ENCODE results near the gene SRGAP2C. TPM values are rescaled to one million over a fixed set of nuclear protein-coding genes. Genes with fewer than 3 reads are reported as not detected.
"Not testable (repeated sequence)": the region's sequence is repeated elsewhere in the genome, so short reads cannot be mapped to it uniquely, and the experiment has no call there.

Gene SRGAP2C
- total and polyA plus RNA-seq, 4 donors = 1.9 to 11.9 (median 4.3) TPM

DNA sequence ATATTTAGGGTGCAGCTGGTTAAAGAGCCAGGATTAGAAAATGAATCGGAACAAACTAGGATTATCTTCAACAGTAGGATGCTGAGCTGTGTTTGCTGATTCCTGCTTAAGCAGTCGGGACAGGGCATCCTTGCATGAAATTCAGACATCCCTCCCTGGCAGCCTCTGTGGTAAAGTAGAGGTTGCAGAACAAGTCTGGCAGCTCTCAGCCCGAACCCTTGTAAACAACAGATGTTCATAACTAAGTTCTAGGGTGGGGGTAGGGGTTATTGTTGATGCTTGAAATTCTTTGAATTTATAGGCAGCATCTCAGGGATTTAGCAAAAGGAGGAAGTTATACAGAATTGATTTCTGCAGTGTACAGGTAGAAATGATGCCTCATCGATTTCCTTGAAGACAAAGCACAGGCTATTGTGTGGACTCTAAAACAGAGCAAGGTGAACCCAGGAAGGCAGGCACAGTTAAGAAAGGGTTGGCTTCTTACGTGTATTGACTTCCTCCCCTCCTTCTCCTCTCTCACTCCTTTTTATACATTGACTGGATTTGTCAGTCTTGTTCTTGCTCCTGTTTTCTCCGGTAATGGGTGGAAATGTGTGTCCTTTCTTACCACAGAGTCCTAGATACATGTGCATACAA lies 114.9 kb downstream of the SRGAP2C start:
- not testable (repeated sequence) for H3K27ac ChIP-seq (ENCODE audit: low read depth in 1 of 2, low read length in 2 of 2); H3K9ac ChIP-seq (ENCODE audit: low read depth in 1 of 2, low read length in 2 of 2); H3K9me3 ChIP-seq (ENCODE audit: control insufficient read depth in 4 of 4, low read length in 3 of 4); H3K36me3 ChIP-seq (ENCODE audit: control insufficient read depth in 4 of 4, insufficient read depth in 3 of 4, low read depth in 1 of 4, low read length in 3 of 4); H3K4me3 ChIP-seq (ENCODE audit: low read depth in 1 of 3, low read length in 3 of 3); DNase-seq (ENCODE audit: low spot score); H3K4me1 ChIP-seq (ENCODE audit: control insufficient read depth in 4 of 4, insufficient read depth in 4 of 4, low read length in 3 of 4); H3K27me3 ChIP-seq (ENCODE audit: control insufficient read depth in 4 of 4, insufficient read depth in 4 of 4, low read length in 3 of 4)
- 81% methylated on average over 4 of the region's 6 CpGs for WGBS

DNA sequence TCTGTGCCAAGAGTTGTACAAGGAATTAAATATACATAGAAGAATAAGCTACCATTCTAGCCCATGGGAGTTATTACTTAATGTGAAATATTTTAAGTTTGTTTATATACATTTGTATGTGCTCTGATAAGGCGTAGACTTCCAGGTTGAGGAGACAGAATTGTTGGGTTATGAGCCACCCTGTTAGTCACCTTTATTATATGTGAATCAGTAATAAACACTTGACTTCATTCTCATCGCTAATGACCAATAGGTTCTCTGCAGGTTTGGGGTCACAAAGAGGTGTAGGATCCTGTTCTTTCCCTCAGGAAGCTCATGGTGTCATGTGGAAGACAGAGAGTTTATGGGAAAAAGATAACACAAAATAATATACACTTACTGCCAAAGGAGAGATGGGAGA lies 117.1 kb downstream of the SRGAP2C start:
- not testable (repeated sequence) for H3K27me3 ChIP-seq (ENCODE audit: control insufficient read depth in 4 of 4, insufficient read depth in 4 of 4, low read length in 3 of 4); H3K27ac ChIP-seq (ENCODE audit: low read depth in 1 of 2, low read length in 2 of 2); H3K36me3 ChIP-seq (ENCODE audit: control insufficient read depth in 4 of 4, insufficient read depth in 3 of 4, low read depth in 1 of 4, low read length in 3 of 4); DNase-seq (ENCODE audit: low spot score); H3K9me3 ChIP-seq (ENCODE audit: control insufficient read depth in 4 of 4, low read length in 3 of 4); H3K4me1 ChIP-seq (ENCODE audit: control insufficient read depth in 4 of 4, insufficient read depth in 4 of 4, low read length in 3 of 4); H3K9ac ChIP-seq (ENCODE audit: low read depth in 1 of 2, low read length in 2 of 2); H3K4me3 ChIP-seq (ENCODE audit: low read depth in 1 of 3, low read length in 3 of 3)
- WGBS = 100% methylated on average over 2 of the region's 2 CpGs

DNA sequence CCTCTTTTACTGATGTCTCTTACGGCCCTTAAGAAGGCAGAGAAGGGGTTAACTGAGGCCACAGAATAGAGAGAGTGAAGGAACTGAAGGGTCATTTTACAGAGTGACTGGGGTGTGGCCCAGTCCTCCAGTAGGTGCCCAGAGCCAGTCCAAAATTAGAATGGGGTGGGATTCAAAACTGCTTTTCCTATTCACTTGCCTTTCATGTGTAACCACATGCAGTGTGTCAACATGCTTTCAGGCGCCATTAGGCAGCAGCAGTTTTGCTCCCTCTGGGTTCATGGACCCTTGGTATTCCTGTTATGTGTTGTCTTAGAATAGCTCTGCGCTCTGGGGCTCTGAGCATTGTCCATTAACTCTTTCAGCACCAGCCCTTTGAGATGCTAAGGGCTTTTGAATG lies 123.0 kb downstream of the SRGAP2C start:
- not testable (repeated sequence) for H3K4me1 ChIP-seq (ENCODE audit: control insufficient read depth in 4 of 4, insufficient read depth in 4 of 4, low read length in 3 of 4); H3K36me3 ChIP-seq (ENCODE audit: control insufficient read depth in 4 of 4, insufficient read depth in 3 of 4, low read depth in 1 of 4, low read length in 3 of 4); DNase-seq (ENCODE audit: low spot score); H3K9me3 ChIP-seq (ENCODE audit: control insufficient read depth in 4 of 4, low read length in 3 of 4); H3K4me3 ChIP-seq (ENCODE audit: low read depth in 1 of 3, low read length in 3 of 3); H3K27me3 ChIP-seq (ENCODE audit: control insufficient read depth in 4 of 4, insufficient read depth in 4 of 4, low read length in 3 of 4); H3K9ac ChIP-seq (ENCODE audit: low read depth in 1 of 2, low read length in 2 of 2); H3K27ac ChIP-seq (ENCODE audit: low read depth in 1 of 2, low read length in 2 of 2)
- 74% methylated on average over 3 of the region's 3 CpGs for WGBS

DNA sequence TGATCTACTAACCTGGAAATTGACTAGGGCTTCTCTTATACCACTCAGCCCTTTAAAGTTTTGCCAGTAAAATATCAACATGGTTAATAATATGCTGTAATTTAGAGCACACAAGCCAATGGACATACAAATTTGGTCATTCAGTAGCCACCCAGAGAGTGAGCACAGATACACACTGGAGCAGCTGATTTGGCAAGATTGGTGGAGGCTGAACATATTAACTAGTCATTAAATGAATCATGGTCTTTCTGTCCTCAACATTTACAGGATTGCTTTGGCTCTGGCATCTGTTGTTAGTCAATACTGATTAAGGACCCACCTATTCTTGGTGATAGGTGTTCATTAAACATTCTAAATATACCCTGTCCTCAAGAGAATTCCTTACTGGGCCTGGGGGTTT lies 130.7 kb downstream of the SRGAP2C start:
- H3K27me3 ChIP-seq (ENCODE audit: control insufficient read depth in 4 of 4, insufficient read depth in 4 of 4, low read length in 3 of 4); H3K4me3 ChIP-seq (ENCODE audit: low read depth in 1 of 3, low read length in 3 of 3); H3K9ac ChIP-seq (ENCODE audit: low read depth in 1 of 2, low read length in 2 of 2); H3K9me3 ChIP-seq (ENCODE audit: control insufficient read depth in 4 of 4, low read length in 3 of 4); H3K27ac ChIP-seq (ENCODE audit: low read depth in 1 of 2, low read length in 2 of 2); DNase-seq (ENCODE audit: low spot score); H3K4me1 ChIP-seq (ENCODE audit: control insufficient read depth in 4 of 4, insufficient read depth in 4 of 4, low read length in 3 of 4); H3K36me3 ChIP-seq (ENCODE audit: control insufficient read depth in 4 of 4, insufficient read depth in 3 of 4, low read depth in 1 of 4, low read length in 3 of 4): not testable (repeated sequence)

DNA sequence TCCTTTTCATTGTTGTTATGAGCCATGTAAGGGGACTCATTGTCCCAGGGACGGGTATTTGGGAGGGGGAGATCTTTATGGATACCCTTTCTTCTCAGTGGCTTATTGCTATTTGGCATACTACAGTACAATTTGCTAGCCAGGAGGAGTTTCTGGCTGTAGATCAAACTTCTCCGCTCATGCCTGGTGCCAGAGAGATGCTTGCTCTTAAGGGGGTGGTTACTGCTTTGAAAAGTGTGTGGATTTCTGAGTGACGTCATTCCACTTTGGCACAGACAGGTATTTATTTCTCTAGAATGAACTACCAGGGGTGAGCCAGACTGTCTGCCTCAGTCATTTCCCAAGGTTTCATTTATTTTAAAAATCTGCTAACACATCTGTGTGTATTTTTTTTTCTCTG lies 131.3 kb downstream of the SRGAP2C start:
- H3K9ac ChIP-seq (ENCODE audit: low read depth in 1 of 2, low read length in 2 of 2); H3K9me3 ChIP-seq (ENCODE audit: control insufficient read depth in 4 of 4, low read length in 3 of 4); H3K4me1 ChIP-seq (ENCODE audit: control insufficient read depth in 4 of 4, insufficient read depth in 4 of 4, low read length in 3 of 4); H3K27me3 ChIP-seq (ENCODE audit: control insufficient read depth in 4 of 4, insufficient read depth in 4 of 4, low read length in 3 of 4); DNase-seq (ENCODE audit: low spot score); H3K4me3 ChIP-seq (ENCODE audit: low read depth in 1 of 3, low read length in 3 of 3); H3K27ac ChIP-seq (ENCODE audit: low read depth in 1 of 2, low read length in 2 of 2); H3K36me3 ChIP-seq (ENCODE audit: control insufficient read depth in 4 of 4, insufficient read depth in 3 of 4, low read depth in 1 of 4, low read length in 3 of 4): not testable (repeated sequence)
- WGBS = 67% methylated on average over 3 of the region's 3 CpGs

DNA sequence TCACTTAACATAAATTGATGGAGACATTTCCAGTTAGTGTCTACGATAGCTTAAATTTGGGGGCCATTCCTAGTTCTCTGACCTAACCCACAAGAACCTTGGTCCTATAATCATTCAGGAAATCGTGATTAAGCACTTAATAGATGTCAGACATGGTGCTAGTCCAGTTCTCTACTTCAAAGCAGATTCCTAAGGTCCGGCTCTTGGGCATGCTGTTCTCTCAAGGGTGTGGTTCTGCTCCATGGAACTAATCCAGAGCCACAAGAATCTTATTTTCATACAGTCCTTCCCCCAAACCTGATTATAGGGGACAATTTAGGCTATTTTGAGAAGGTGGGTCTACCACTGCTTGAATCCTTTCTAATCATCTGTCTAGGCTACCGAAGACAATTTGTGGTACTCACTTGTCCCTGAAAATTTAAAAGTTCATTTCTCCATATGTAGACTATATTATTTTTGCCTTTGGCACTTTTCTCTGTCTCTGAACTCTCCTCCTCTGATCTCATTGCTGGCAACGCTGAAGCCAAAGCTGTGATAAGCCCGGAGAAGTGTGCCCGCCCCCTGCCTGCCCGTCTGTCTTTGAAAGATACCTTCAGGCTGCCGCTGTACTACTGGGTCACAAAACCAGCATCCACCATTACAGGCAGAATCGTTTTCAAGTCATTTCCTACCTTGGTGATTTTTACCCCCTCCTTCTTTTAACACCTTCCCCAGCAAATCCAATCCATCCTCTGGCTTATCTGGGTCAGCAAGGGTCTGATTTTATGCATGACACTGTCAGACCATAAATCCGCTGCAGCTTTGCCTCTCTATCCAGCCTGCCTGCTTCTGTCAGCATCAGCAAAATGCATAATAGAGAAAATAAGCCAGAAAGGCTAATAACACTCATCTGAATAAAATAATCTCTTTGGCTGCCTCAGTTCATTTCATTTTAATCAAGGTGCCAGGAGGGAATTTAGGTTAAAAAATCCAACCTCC lies 133.0 kb downstream of the SRGAP2C start:
- not testable (repeated sequence) for H3K9ac ChIP-seq (ENCODE audit: low read depth in 1 of 2, low read length in 2 of 2); H3K36me3 ChIP-seq (ENCODE audit: control insufficient read depth in 4 of 4, insufficient read depth in 3 of 4, low read depth in 1 of 4, low read length in 3 of 4); H3K4me3 ChIP-seq (ENCODE audit: low read depth in 1 of 3, low read length in 3 of 3); H3K27ac ChIP-seq (ENCODE audit: low read depth in 1 of 2, low read length in 2 of 2); H3K4me1 ChIP-seq (ENCODE audit: control insufficient read depth in 4 of 4, insufficient read depth in 4 of 4, low read length in 3 of 4); H3K9me3 ChIP-seq (ENCODE audit: control insufficient read depth in 4 of 4, low read length in 3 of 4); H3K27me3 ChIP-seq (ENCODE audit: control insufficient read depth in 4 of 4, insufficient read depth in 4 of 4, low read length in 3 of 4)
- WGBS = 91% methylated on average over 6 of the region's 11 CpGs
- DNase-seq (ENCODE audit: low spot score) = peak; percentile 38

DNA sequence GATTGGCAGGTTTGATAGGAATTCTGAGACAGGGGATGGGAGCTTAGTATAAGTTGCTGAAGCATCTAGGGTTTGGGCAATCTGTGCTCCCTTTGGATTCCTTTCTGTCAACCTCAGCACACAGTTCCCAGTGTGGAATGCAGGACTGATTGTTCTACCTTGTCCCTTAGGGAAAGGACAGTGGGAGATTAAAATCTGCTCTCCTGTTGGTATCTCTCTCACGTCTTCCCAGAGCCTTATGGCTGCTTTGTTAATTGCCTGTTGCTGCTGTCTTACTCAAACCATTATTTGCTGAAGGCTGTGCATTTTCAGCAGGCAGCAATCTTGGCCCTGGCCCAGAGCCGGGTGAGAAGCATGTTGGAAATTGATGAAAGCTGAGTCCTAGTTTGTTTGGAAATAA lies 133.9 kb downstream of the SRGAP2C start:
- not testable (repeated sequence) for H3K9ac ChIP-seq (ENCODE audit: low read depth in 1 of 2, low read length in 2 of 2); H3K27ac ChIP-seq (ENCODE audit: low read depth in 1 of 2, low read length in 2 of 2); H3K27me3 ChIP-seq (ENCODE audit: control insufficient read depth in 4 of 4, insufficient read depth in 4 of 4, low read length in 3 of 4); H3K4me1 ChIP-seq (ENCODE audit: control insufficient read depth in 4 of 4, insufficient read depth in 4 of 4, low read length in 3 of 4); DNase-seq (ENCODE audit: low spot score); H3K4me3 ChIP-seq (ENCODE audit: low read depth in 1 of 3, low read length in 3 of 3); H3K9me3 ChIP-seq (ENCODE audit: control insufficient read depth in 4 of 4, low read length in 3 of 4); H3K36me3 ChIP-seq (ENCODE audit: control insufficient read depth in 4 of 4, insufficient read depth in 3 of 4, low read depth in 1 of 4, low read length in 3 of 4)
- WGBS = 70% methylated on average over 1 of the region's 2 CpGs

DNA sequence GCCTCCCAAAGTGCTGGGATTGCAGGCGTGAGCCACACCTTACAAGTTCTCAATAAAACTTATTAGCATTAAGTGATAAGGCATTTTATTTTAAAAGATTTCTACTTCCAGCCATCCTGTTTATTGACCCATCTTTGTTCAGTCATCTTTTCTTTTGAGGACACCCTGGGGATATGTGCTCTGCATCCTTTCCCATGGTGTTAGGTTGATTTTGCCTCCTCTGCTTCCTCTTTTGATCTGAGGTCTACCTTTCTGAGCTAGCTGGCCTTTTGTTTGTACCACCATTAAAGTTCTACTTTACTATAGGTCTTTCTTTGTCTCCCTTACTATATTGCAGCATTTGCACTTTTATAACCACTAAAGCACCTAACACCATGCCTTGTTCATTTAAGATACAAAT lies 136.9 kb downstream of the SRGAP2C start:
- H3K9ac ChIP-seq (ENCODE audit: low read depth in 1 of 2, low read length in 2 of 2); H3K27me3 ChIP-seq (ENCODE audit: control insufficient read depth in 4 of 4, insufficient read depth in 4 of 4, low read length in 3 of 4); DNase-seq (ENCODE audit: low spot score); H3K4me1 ChIP-seq (ENCODE audit: control insufficient read depth in 4 of 4, insufficient read depth in 4 of 4, low read length in 3 of 4); H3K36me3 ChIP-seq (ENCODE audit: control insufficient read depth in 4 of 4, insufficient read depth in 3 of 4, low read depth in 1 of 4, low read length in 3 of 4); H3K27ac ChIP-seq (ENCODE audit: low read depth in 1 of 2, low read length in 2 of 2); H3K4me3 ChIP-seq (ENCODE audit: low read depth in 1 of 3, low read length in 3 of 3); H3K9me3 ChIP-seq (ENCODE audit: control insufficient read depth in 4 of 4, low read length in 3 of 4): not testable (repeated sequence)
- WGBS = no CpG with 5 or more reads among the region's 1 CpG
